ENCODE data around the gene SCGB1C1.
"Not testable (repeated sequence)": the region's sequence is repeated elsewhere in the genome, so short reads cannot be mapped to it uniquely, and the experiment has no call there.

The SCGB1C1 gene

GRCh38 chr11:210122-210802 is 17.4 kb downstream of the SCGB1C1 start:
- DNase-seq (ENCODE audit: low spot score in 2 of 2) (no peak), ATAC-seq (no peak)
- Mint-ChIP-seq H3K4me3 (peak overlapping the region; percentile 99), H3K27ac (peak overlapping the region; percentile 99), H3K36me3 (peaks cover 86% of the 10 kb centered on the region), H3K9me3 (no peaks in the 10 kb centered on the region), H3K4me1 (peaks cover 46% of the 10 kb centered on the region)

GRCh38 chr11:210803-211180 is 17.9 kb downstream of the SCGB1C1 start:
- Mint-ChIP-seq H3K4me3 (peak overlapping the region; percentile 99), H3K27ac (peak overlapping the region; percentile 99), H3K4me1 (peaks cover 45% of the 10 kb centered on the region), H3K9me3 (no peaks in the 10 kb centered on the region), H3K36me3 (peaks cover 90% of the 10 kb centered on the region)
- ATAC-seq (no peak), DNase-seq (ENCODE audit: low spot score in 2 of 2) (no peak)

GRCh38 chr11:211295-211694 is 18.4 kb downstream of the SCGB1C1 start:
- no peak overlapping the region for H3K4me3 Mint-ChIP-seq
- DNase-seq (ENCODE audit: low spot score in 2 of 2) (no peak), ATAC-seq (no peak)
- H3K36me3 Mint-ChIP-seq, result peaks cover 90% of the 10 kb centered on the region
- no peaks in the 10 kb centered on the region for H3K9me3 Mint-ChIP-seq
- peak overlapping the region; percentile 99 for H3K27ac Mint-ChIP-seq
- peaks cover 40% of the 10 kb centered on the region for H3K4me1 Mint-ChIP-seq

DNA sequence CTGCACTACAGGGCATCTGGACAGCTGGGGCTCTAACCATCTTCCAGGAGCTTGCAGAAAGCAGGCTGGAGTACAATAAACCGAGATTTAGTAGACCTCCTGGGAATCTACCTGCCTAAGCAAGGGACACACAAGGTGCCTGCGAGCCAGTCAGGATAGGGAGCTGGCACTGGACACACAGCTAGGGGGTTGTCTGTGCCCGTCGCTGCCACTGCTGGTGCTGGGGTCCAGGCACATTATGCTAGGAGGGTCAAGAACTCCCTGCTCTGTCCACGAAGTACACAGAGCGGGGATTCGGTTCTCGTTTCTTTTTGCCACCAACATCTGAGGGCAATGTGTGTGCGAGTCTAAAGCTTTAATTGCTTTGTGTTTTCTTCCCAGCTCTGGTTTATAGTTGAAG is 18.9 kb downstream of the SCGB1C1 start:
- Mint-ChIP-seq H3K36me3 (peaks cover 86% of the 10 kb centered on the region), H3K4me3 (no peak overlapping the region), H3K27ac (peak overlapping the region; percentile 99), H3K4me1 (peaks cover 36% of the 10 kb centered on the region), H3K9me3 (no peaks in the 10 kb centered on the region)
- ATAC-seq (no peak), DNase-seq (ENCODE audit: low spot score in 2 of 2) (no peak)

- Mint-ChIP-seq H3K4me1 (peaks cover 37% of the 10 kb centered on the region), H3K27ac (peak overlapping the region; percentile 63)
These were observed 19.5 kb downstream of the SCGB1C1 start for GRCh38 chr11:212150-213100.

DNA sequence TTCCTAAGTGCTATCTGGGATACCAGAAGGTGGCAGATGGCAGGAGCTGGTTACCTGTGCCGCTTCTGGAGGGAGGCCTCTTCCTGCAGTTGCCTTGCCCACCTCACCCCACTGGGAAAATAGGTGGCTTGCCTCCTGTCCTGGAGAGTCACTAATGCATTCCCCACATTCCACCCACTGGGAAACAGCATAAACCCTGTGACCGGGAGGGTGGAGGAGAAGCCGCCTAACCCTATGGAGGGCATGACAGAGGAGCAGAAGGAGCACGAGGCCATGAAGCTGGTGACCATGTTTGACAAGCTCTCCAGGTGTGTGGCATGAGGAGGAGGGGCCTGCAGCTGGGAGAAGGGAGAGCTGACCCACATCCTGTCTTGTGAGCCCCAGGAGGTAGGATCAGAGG is 20.2 kb downstream of the SCGB1C1 start:
- H3K4me1 Mint-ChIP-seq, result peaks cover 40% of the 10 kb centered on the region
- peak overlapping the region; percentile 63 for H3K27ac Mint-ChIP-seq
- ATAC-seq, result no peak
- no peaks in the 10 kb centered on the region for H3K9me3 Mint-ChIP-seq
- H3K36me3 Mint-ChIP-seq, result peaks cover 84% of the 10 kb centered on the region
- no peak for DNase-seq (ENCODE audit: low spot score in 2 of 2)
- H3K4me3 Mint-ChIP-seq, result no peak overlapping the region

More at GRCh38 chr11:212150-213100, 19.5 kb downstream of the SCGB1C1 start:
- ATAC-seq (no peak), DNase-seq (ENCODE audit: low spot score in 2 of 2) (no peak)
- H3K36me3 Mint-ChIP-seq, result peaks cover 84% of the 10 kb centered on the region
- no peaks in the 10 kb centered on the region for H3K9me3 Mint-ChIP-seq
- H3K4me3 Mint-ChIP-seq, result no peak overlapping the region

DNA sequence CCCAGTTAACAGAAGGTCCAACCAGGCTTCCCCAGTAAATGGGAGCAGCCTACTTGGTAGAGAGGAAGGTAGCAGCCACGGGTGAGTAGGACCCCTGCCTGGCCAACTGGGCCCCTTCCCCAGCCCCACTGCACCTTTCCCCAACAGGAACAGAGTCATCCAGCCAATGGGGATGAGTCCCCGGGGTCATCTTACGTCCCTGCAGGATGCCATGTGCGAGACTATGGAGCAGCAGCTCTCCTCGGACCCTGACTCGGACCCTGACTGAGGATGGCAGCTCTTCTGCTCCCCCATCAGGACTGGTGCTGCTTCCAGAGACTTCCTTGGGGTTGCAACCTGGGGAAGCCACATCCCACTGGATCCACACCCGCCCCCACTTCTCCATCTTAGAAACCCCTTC is 21.2 kb downstream of the SCGB1C1 start:
- H3K4me1 Mint-ChIP-seq, result peaks cover 41% of the 10 kb centered on the region
- H3K27ac Mint-ChIP-seq, result peak overlapping the region; percentile 55
- ATAC-seq (no peak), DNase-seq (ENCODE audit: low spot score in 2 of 2) (no peak)
- no peaks in the 10 kb centered on the region for H3K9me3 Mint-ChIP-seq
- peaks cover 81% of the 10 kb centered on the region for H3K36me3 Mint-ChIP-seq
- H3K4me3 Mint-ChIP-seq, result no peak overlapping the region

DNA sequence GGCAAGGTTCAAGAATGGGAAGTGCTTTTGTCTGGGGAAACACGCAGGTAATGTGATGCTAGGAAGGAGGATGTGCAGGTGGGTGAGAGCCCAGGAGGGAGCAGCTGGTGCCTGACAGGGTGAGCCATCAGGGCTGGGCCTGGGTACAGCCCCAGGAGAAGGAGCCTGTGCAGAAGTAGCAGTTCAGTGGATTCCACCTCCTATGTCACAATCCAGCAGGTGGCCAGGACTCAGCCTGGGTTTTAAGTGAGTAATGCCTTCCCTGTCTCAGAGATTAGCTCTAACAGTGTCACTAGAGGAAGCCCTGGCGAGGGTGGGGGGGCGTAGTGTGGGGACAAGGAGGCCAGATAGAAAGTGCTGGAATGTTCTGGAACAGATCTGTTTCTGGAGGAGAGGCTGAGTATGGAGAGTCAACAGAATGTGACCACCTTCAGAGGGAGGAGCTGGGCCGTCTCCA is 22.7 kb downstream of the SCGB1C1 start:
- no peak overlapping the region for H3K4me3 Mint-ChIP-seq
- H3K9me3 Mint-ChIP-seq, result no peaks in the 10 kb centered on the region
- DNase-seq (ENCODE audit: low spot score in 2 of 2), result no peak
- peaks cover 75% of the 10 kb centered on the region for H3K36me3 Mint-ChIP-seq
- peaks cover 26% of the 10 kb centered on the region for H3K4me1 Mint-ChIP-seq
- H3K27ac Mint-ChIP-seq, result peak overlapping the region; percentile 55
- ATAC-seq, result no peak

DNA sequence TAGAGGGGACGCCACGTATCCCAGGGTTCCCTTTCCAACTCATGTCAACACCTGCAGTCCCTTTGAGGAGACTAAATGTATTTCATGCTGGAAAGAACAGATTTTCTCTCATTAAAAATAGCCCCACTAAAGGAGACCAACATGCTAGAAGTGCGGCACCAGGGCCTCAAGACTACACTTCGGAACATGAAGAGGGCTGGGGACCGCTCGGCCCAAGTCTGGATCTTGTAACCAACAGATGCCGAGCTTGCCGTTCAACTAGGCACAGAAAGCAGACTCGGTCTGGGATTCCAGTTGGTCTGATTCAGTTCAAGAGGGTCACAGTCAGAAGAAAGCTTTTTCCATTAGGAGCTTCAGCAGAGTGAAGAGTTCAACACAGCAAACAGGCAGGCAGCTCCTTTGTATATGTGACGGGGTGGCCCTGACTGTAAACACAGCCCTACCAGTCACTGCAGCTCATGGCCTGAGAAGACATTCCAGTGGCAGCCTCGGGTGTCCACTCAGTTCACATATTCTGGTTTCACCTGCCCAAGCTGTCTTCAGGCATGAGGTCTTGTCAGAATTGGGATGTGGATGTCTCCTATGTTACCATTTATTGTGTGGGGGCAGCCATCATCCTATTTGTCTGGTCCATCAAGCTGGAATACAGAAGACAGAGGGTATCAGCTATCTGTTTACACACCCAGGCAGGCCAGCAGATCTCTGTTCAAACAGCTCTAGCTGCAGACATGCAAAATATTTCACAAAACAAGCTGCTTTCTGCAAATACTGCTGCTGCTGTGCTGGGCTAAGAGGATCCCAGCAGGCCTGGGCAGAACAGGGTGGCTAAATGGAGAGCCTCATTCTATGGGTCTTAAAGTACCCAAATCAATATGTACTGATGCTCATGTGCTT is 23.4 kb downstream of the SCGB1C1 start:
- H3K4me1 Mint-ChIP-seq, result peaks cover 19% of the 10 kb centered on the region
- no peaks in the 10 kb centered on the region for H3K9me3 Mint-ChIP-seq
- DNase-seq (ENCODE audit: low spot score in 2 of 2) (no peak), ATAC-seq (no peak)
- peak overlapping the region; percentile 55 for H3K27ac Mint-ChIP-seq
- H3K36me3 Mint-ChIP-seq, result peaks cover 68% of the 10 kb centered on the region
- H3K4me3 Mint-ChIP-seq, result no peak overlapping the region

GRCh38 chr11:217704-218103 is 24.8 kb downstream of the SCGB1C1 start:
- H3K36me3 Mint-ChIP-seq, result peaks cover 54% of the 10 kb centered on the region
- DNase-seq (ENCODE audit: low spot score in 2 of 2) (no peak), ATAC-seq (no peak)
- no peak overlapping the region for H3K4me3 Mint-ChIP-seq
- no peaks in the 10 kb centered on the region for H3K9me3 Mint-ChIP-seq
- peaks cover 16% of the 10 kb centered on the region for H3K4me1 Mint-ChIP-seq
- H3K27ac Mint-ChIP-seq, result no peak overlapping the region

GRCh38 chr11:218815-219593 is 26.1 kb downstream of the SCGB1C1 start:
- Mint-ChIP-seq H3K4me1 (peaks cover 16% of the 10 kb centered on the region), H3K4me3 (no peak overlapping the region), H3K27ac (peak overlapping the region; percentile 87), H3K9me3 (no peaks in the 10 kb centered on the region), H3K36me3 (peaks cover 41% of the 10 kb centered on the region)
- no peak for DNase-seq (ENCODE audit: low spot score in 2 of 2)
- ATAC-seq, result no peak

DNA sequence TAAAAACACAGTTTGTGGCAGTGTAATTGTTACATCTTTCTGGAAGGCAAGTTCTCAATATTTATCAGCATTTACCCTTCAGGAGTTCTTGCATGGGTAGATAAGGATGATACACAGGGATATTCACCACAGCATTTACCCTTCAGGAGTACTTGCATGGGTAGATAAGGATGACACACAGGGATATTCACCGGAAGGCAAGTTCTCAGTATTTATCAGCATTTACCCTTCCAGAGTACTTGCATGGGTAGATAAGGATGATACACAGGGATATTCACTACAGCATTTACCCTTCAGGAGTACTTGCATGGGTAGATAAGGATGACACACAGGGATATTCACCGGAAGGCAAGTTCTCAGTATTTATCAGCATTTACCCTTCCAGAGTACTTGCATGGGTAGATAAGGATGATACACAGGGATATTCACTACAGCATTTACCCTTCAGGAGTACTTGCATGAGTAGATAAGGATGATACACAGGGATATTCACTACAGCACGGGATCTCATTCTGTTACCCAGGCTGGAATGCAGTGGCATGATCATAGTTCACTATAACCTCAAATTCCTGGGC is 27.9 kb downstream of the SCGB1C1 start:
- peaks cover 21% of the 10 kb centered on the region for H3K4me1 Mint-ChIP-seq
- not testable (repeated sequence) for DNase-seq (ENCODE audit: low spot score in 2 of 2); H3K27ac Mint-ChIP-seq; H3K4me3 Mint-ChIP-seq; H3K9me3 Mint-ChIP-seq; ATAC-seq
- peaks cover 24% of the 10 kb centered on the region for H3K36me3 Mint-ChIP-seq

GRCh38 chr11:221539-221938 is 28.7 kb downstream of the SCGB1C1 start:
- Mint-ChIP-seq H3K27ac (no peak overlapping the region), H3K4me3 (no peak overlapping the region), H3K4me1 (peaks cover 25% of the 10 kb centered on the region), H3K9me3 (no peaks in the 10 kb centered on the region), H3K36me3 (peaks cover 18% of the 10 kb centered on the region)
- DNase-seq (ENCODE audit: low spot score in 2 of 2) (no peak), ATAC-seq (no peak)

All from stimulated activated effector memory CD8-positive, alpha-beta T cell treated with anti-CD3 and anti-CD28 coated beads, Interleukin-12 subunit alpha, Interleukin-12 subunit beta, amount 100 ng/mL, for 72 hours (primary cell).